Mononuclear cell (primary cell): ENCODE results near the gene SDC3. TPM values are rescaled to one million over a fixed set of nuclear protein-coding genes. Genes with fewer than 3 reads are reported as not detected.

Experiments used
- H3K27me3 ChIP-seq: 2 replicates; pipeline ENCODE4 v1.6.0; 2011; ENCODE audit warnings: low read length, control low read depth; ENCODE audit not compliant: insufficient read depth
- H3K4me1 ChIP-seq: 2 replicates; pipeline ENCODE4 v1.5.1; 2011; ENCODE audit warnings: mild to moderate bottlenecking, low read length, control low read depth; ENCODE audit not compliant: insufficient read depth
- H3K4me3 ChIP-seq: 2 replicates; pipeline ENCODE4 v1.5.1; 2011; ENCODE audit warnings: mild to moderate bottlenecking, low read length, moderate library complexity
- H3K9me3 ChIP-seq: 2 replicates; pipeline ENCODE4 v1.5.1; 2011; ENCODE audit warnings: low read depth, mild to moderate bottlenecking, control low read depth, low read length
- total RNA-seq: library from RNA; depleted of rRNA; stranded (reverse); fragments of >200 nt; gene quantifications from one replicate; pipeline ENCODE4 v1.2.3, GENCODE V29; 2012

SDC3 gene
- total RNA-seq, 1 donor: 0.73 TPM

GRCh38 chr1:30902593-30903290, 5.8 kb downstream of the SDC3 start:
- Histone ChIP-seq H3K9me3 (no peaks in the 10 kb centered on the region), H3K4me1 (no peaks in the 10 kb centered on the region), H3K27me3 (peaks cover 16% of the 10 kb centered on the region), H3K4me3 (no peak overlapping the region)

DNA sequence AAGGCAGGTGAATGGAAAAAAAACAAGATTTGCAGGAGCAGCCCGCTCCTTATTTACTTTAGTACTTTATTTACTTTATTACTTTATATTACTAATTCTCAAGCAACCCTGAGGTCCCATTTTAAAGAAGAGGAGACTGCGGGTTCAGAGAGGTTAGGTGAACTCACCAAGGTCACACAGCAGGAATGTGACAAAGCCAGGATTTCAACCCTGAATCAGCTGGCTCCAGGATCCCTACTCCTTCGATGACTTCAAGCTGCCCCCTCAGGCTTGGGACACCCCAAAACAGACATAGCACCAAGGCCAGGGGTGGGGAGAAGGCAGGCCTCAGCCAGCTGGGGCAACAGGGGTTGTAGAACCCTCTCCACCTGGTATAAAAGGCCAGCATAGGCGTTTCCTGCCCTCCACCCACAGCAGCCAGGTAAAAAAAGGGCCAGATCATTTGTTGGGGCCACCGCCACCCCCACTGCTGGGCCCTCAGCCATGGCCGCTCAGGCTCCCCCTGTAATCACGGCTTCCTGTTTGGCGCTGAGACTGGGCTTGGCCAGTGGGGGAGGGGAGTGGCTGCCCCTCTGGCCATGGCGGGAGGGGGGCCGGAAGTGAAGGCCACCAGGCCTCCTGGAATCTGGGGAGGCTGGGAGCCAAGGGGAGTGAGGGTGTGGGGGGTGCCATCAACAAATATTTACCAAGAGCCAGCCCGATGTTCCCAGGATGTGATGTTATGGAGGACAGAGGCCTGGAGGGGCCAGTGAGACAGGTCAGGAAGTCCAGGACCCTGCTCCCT, 6.6 kb downstream of the SDC3 start:
- Histone ChIP-seq H3K4me1 (no peaks in the 10 kb centered on the region), H3K9me3 (no peaks in the 10 kb centered on the region), H3K4me3 (no peak overlapping the region), H3K27me3 (peaks cover 9% of the 10 kb centered on the region)

DNA sequence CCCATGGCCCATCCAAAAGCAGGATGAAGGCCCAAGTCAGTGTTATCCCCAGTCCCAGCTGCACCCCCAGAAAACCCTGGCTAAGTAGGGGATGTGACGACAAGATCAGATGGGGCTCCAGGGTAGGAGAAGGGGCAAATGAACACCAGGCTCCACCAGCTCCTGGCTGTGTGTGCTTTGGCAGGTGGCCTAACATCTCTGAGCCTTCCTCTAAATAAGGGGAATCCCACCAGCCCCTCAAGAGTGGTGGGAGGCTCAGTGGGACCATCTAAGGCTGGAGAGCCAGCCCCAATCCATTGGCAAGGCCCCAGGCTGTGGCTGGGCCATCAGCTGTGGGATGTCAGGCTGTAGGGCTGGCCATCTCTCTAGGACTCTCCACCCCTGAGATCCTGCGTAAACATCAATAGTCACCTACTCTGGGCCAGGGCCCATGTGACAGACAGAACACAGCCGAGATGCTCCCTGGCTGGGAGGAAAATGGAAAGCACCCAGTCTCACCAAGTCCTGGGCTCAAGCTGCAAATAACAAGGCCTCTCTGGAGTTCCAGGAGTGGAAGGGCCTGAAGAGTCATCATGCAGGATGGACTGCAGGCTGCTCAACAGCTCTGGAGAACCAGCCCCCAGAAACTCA, 7.5 kb downstream of the SDC3 start:
- H3K4me1 ChIP-seq: no peaks in the 10 kb centered on the region
- H3K27me3 ChIP-seq: peaks cover 2% of the 10 kb centered on the region
- H3K4me3 ChIP-seq: no peak overlapping the region
- no peaks in the 10 kb centered on the region for H3K9me3 ChIP-seq

GRCh38 chr1:30900486-30900885, 8.1 kb downstream of the SDC3 start:
- Histone ChIP-seq H3K4me3 (no peak overlapping the region), H3K27me3 (peaks cover 2% of the 10 kb centered on the region), H3K4me1 (no peaks in the 10 kb centered on the region), H3K9me3 (no peaks in the 10 kb centered on the region)

DNA sequence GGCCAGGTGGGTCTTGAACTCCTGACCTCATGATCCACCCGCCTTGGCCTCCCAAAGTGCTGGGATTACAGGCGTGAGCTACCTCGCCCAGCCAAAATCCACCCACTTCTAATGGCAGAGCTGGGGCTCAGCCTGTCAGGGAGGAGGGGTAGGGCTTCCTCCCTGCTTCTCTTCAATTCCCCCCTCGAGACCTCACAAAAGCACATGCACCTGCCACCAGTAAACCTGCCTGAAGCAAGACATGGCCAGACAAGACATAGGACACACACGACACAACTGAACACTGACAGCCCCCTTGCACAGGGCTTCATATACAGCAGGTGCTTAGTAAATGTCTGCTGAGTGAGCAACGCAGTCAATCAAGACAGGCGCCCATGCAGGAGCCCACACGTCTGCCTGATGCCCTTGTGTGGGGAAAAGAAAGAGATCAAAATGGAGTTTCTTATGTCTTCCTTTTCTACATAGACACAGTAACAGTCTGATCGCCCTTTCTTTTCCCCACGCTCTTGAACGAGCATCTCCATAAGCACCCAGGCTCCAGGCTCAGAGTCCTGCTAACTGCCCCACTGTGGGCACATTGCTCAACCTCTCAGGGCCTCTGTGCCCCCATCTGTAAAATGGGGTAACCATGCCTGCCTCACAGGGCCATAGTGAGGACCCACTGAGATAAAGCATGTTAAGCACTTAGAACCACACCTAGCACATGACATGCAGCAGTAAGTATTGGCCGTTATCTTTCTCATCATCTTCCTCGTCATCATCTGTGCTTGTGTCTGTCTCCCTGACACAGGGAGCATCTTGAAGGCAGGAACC, 8.8 kb downstream of the SDC3 start:
- no peaks in the 10 kb centered on the region for H3K9me3 ChIP-seq
- H3K4me1 ChIP-seq: no peaks in the 10 kb centered on the region
- H3K4me3 ChIP-seq: no peak overlapping the region
- H3K27me3 ChIP-seq: peaks cover 2% of the 10 kb centered on the region

DNA sequence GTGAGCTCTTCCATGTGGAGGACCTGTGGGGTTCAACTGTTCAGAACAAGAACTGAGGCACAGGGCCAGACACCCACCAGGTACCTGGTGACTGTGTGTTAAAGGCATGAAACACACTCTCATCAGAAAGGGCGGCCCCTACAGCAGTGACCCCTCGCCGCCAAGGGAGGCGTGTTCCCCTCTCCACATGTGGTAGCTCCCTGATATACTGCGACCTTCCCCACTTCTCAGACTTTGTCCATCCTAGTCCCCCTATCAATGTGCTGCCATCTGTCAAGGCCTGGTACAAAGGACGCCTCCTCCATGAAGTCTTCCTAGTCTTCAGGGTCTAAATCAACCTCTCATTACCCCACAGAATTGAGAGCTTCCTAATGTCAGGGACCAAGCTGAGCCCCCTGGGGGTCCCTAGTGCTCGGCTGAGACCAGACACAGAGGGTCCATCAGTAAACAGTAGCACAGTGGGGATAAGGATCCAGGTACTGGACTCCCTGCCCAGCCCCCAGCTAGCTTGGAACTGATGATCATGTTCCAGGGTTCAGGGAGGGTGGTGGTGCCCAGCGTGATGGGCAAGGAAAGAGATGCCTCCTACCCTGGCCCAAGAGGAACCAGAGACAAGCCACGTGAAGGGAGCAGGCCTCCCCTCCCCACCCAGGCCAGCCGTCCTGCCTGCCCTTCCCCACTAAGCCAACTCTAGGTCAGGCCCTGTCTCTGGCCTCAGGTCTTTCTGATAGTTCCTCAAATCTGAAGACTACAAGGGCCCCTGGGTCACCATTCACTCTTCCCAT, 10.3 kb downstream of the SDC3 start:
- Histone ChIP-seq H3K4me1 (no peaks in the 10 kb centered on the region), H3K9me3 (no peaks in the 10 kb centered on the region), H3K27me3 (no peaks in the 10 kb centered on the region), H3K4me3 (no peak overlapping the region)

DNA sequence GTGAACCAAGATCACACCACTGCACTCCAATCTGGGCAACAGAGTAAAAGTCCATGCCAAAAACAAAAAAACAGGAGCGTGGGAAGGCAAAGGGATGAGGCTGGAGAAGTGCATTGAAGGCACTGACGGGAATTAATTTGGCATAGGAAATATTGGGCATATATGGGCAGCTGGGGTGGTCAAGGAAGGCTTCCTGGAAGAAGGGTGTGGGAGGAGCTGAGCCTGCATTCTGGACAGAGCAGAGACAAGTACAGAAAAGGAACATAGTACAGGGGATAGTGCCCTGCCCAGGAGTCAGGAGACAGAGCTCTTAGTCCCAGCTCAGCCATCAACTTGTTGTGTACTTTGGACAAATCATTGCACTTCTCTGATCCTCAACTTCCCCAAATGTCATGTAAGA, 11.7 kb downstream of the SDC3 start:
- H3K4me3 ChIP-seq: no peak overlapping the region
- no peaks in the 10 kb centered on the region for H3K9me3 ChIP-seq
- no peaks in the 10 kb centered on the region for H3K27me3 ChIP-seq
- H3K4me1 ChIP-seq: no peaks in the 10 kb centered on the region

DNA sequence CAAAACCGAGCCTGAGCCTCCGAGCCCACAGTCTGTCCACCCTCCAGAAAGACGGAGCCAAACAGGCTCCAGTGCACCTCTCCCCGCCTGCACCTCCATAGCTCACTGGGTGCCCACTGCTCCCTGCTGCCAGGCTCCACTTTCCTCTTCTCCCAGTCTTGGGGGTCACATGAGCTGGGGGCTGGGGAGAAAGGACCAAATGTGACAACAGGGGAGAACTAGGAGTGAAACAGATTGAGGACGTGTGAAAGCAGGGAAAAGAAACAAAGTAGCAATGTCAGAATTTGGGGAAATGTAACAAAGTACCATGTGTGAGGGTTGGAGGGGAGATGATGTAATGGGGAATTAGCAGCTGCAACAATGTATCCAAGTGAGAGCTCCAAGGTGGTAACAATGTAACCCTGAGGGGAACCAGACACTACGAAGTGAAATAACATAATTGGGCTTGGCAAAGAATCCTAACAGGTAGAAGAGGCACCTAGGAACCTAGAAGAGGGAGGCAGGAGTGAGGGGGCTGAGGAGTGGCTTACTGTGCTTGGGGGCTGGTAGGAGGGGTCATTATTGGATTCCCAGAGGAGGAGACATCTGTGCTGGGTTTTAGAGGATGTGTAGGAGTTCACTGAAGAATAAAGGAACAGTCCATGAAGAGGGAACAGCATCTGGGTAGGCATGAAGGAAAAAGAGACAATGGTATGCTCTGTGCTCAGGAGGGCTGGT, 12.5 kb downstream of the SDC3 start:
- no peak overlapping the region for H3K4me3 ChIP-seq
- H3K9me3 ChIP-seq: no peaks in the 10 kb centered on the region
- H3K4me1 ChIP-seq: no peaks in the 10 kb centered on the region
- H3K27me3 ChIP-seq: no peaks in the 10 kb centered on the region

DNA sequence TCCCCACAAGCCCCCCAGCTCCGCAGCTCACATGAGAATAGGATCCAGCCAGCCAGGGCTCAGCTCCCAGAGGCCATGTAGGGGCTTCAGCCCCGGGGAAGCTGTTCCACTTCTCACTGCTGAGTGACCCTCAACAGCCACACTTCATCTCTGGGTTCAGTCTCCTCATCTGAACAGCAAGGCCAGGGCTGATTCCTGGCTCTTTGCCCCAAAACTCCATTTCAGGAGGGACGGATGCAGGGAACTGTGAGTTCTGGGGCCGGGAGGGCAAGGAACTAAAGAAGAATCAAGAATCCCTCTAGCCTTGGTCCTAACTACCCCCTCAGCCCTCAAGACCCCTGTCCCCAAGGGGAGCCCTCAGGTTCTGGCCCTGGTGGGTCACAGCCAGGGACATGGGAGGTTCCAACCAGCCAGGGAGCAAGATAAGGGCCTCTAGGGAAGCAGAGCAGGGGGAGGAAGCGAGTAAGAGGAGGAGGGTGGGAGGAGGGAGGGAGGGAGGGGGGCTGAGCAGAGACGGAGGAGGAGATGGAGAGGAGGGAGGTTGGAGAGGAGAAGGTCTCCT, 13.1 kb downstream of the SDC3 start:
- Histone ChIP-seq H3K27me3 (no peaks in the 10 kb centered on the region), H3K9me3 (no peaks in the 10 kb centered on the region), H3K4me1 (no peaks in the 10 kb centered on the region), H3K4me3 (no peak overlapping the region)

DNA sequence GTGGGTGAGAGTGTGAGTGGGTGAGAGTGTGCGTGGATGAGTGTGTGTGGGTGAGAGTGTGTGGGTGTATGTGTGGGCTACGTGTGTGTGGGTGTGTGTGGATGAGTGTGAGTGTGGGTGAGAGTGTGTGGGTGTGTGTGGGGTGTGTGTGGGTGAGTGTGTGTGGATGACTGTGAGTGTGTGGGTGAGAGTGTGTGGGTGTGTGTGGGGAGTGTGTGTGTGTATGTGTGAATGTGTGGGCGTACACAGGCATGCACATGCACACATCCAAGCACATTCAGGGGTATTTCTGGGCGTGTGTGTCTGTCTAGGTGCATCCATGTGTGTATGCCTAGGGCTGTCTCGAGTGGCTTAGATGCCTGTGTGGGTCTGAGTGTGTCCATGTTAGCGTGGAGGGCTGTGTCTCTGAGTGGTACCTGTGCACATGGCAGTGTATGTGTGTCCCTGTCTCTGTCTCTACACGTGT, 14.0 kb downstream of the SDC3 start:
- no peaks in the 10 kb centered on the region for H3K9me3 ChIP-seq
- no peaks in the 10 kb centered on the region for H3K27me3 ChIP-seq
- H3K4me1 ChIP-seq: no peaks in the 10 kb centered on the region
- H3K4me3 ChIP-seq: no peak overlapping the region

- no peak overlapping the region for H3K4me3 ChIP-seq
- peaks cover 2% of the 10 kb centered on the region for H3K27me3 ChIP-seq
- no peaks in the 10 kb centered on the region for H3K9me3 ChIP-seq
- H3K4me1 ChIP-seq: no peaks in the 10 kb centered on the region
These were observed 14.6 kb downstream of the SDC3 start for GRCh38 chr1:30893776-30894507.

- H3K27me3 ChIP-seq: peaks cover 4% of the 10 kb centered on the region
- H3K9me3 ChIP-seq: no peaks in the 10 kb centered on the region
- H3K4me1 ChIP-seq: no peaks in the 10 kb centered on the region
- H3K4me3 ChIP-seq: no peak overlapping the region
These were observed 15.9 kb downstream of the SDC3 start for GRCh38 chr1:30892671-30893073.

DNA sequence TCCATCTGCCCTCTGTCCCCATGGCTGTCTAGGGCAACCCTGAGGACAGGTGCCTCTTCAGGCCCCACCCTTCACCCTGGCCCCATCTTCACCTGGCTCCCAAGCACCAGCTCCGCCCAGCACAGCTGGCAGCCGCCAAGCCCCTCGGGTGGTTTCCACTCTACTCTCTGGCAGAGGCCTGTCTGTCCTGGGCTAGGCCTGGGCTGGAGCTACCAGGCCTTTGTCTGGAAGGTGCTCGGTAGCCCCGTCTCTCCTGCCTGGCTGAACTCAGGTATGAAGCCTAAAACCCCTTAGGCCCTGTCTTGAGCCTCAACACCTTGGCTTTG, 17.4 kb downstream of the SDC3 start:
- peaks cover 4% of the 10 kb centered on the region for H3K27me3 ChIP-seq
- no peak overlapping the region for H3K4me3 ChIP-seq
- no peaks in the 10 kb centered on the region for H3K9me3 ChIP-seq
- H3K4me1 ChIP-seq: no peaks in the 10 kb centered on the region
